ENCODE measurements around the gene UQCRC1.
A peak's percentile ranks its signal among the peaks of the same experiment; 100 is the strongest.

The UQCRC1 gene

GRCh38 chr3:48639944-48640606 lies 30.6 kb upstream of the UQCRC1 start:
- no peak for DNase-seq (ENCODE audit: low read depth)
- H3K4me3 ChIP-seq (ENCODE audit: low read length) = no peak overlapping the region
- TF ChIP-seq CTCF (conservative IDR thresholded peaks at IDR 0.05; ENCODE audit: low read depth, low read length) = no peak

- TF ChIP-seq CTCF (conservative IDR thresholded peaks at IDR 0.05; ENCODE audit: low read depth, low read length) = no peak
- no peak for DNase-seq (ENCODE audit: low read depth)
- H3K4me3 ChIP-seq (ENCODE audit: low read length) = no peak overlapping the region
Measured at GRCh38 chr3:48637305-48637704, 27.9 kb upstream of the UQCRC1 start.

- DNase-seq (ENCODE audit: low read depth) = no peak
- H3K4me3 ChIP-seq (ENCODE audit: low read length) = peak overlapping the region; percentile 81
- TF ChIP-seq CTCF (conservative IDR thresholded peaks at IDR 0.05; ENCODE audit: low read depth, low read length) = no peak
Measured at GRCh38 chr3:48636149-48636655, 26.8 kb upstream of the UQCRC1 start.

- H3K4me3 ChIP-seq (ENCODE audit: low read length) = peak within 1 kb of the TSS; percentile 81
- peak; percentile 73 for TF ChIP-seq CTCF (conservative IDR thresholded peaks at IDR 0.05; ENCODE audit: low read depth, low read length)
- DNase-seq (ENCODE audit: low read depth) = peak; percentile 85
Measured at GRCh38 chr3:48635222-48636021, 26.0 kb upstream of the UQCRC1 start, which contains the start of gene SLC26A6. Gene SLC26A6, minus strand, starts transcription at chr3:48635461. Its CDS starts 68 bp downstream, at chr3:48635393.

GRCh38 chr3:48634661-48635221 lies 25.3 kb upstream of the UQCRC1 start:
- no peak for TF ChIP-seq CTCF (conservative IDR thresholded peaks at IDR 0.05; ENCODE audit: low read depth, low read length)
- DNase-seq (ENCODE audit: low read depth) = no peak
- H3K4me3 ChIP-seq (ENCODE audit: low read length) = peak overlapping the region; percentile 81

- no peak overlapping the region for H3K4me3 ChIP-seq (ENCODE audit: low read length)
- no peak for TF ChIP-seq CTCF (conservative IDR thresholded peaks at IDR 0.05; ENCODE audit: low read depth, low read length)
- DNase-seq (ENCODE audit: low read depth) = no peak
Measured at GRCh38 chr3:48633743-48634142, 24.3 kb upstream of the UQCRC1 start.

Data from retinal pigment epithelial cell (primary cell).